IPS-20b (cell line): ENCODE results near the gene MMP17.
"Not testable (repeated sequence)": the region's sequence is repeated elsewhere in the genome, so short reads cannot be mapped to it uniquely, and the experiment has no call there.

Experiments used
- H3K27ac ChIP-seq: one replicate; pipeline ENCODE4 v1.5.1; 2013; ENCODE audit warnings: low read length
- H3K27me3 ChIP-seq: 2 replicates; pipeline ENCODE4 v1.6.1; 2013; ENCODE audit warnings: mild to moderate bottlenecking, low read length, inconsistent platforms; ENCODE audit not compliant: insufficient read depth
- H3K36me3 ChIP-seq: 2 replicates; pipeline ENCODE4 v1.6.1; 2013; ENCODE audit warnings: low read depth, mild to moderate bottlenecking, inconsistent platforms, low read length, moderate library complexity; ENCODE audit not compliant: insufficient read depth
- H3K4me1 ChIP-seq: 2 replicates; pipeline ENCODE4 v1.6.1; 2013; ENCODE audit warnings: mild to moderate bottlenecking, control low read depth, inconsistent platforms, low read length, moderate library complexity; ENCODE audit not compliant: insufficient read depth
- H3K4me3 ChIP-seq: 2 replicates; pipeline ENCODE4 v1.5.1; 2013; ENCODE audit warnings: mild to moderate bottlenecking, low read length, inconsistent platforms
- H3K9ac ChIP-seq: 2 replicates; pipeline ENCODE4 v1.6.1; 2013; ENCODE audit warnings: low read depth, mild to moderate bottlenecking, inconsistent platforms, low read length, moderate library complexity
- H3K9me3 ChIP-seq: 2 replicates; pipeline ENCODE4 v1.6.1; 2013; ENCODE audit warnings: mild to moderate bottlenecking, low read depth, low read length, inconsistent platforms; ENCODE audit not compliant: insufficient read depth

The MMP17 gene

GRCh38 chr12:131878436-131878835 is 50.2 kb downstream of the MMP17 start:
- H3K4me3 ChIP-seq, H3K27ac ChIP-seq, H3K36me3 ChIP-seq, H3K9ac ChIP-seq, H3K9me3 ChIP-seq, H3K27me3 ChIP-seq: not testable (repeated sequence)
- H3K4me1 ChIP-seq: peaks cover 11% of the 10 kb centered on the region

- no peak overlapping the region for H3K27ac ChIP-seq
- no peaks in the 10 kb centered on the region for H3K36me3 ChIP-seq
- H3K4me3 ChIP-seq: no peak overlapping the region
- H3K4me1 ChIP-seq: peaks cover 11% of the 10 kb centered on the region
- no peaks in the 10 kb centered on the region for H3K27me3 ChIP-seq
- H3K9me3 ChIP-seq: peaks cover 5% of the 10 kb centered on the region
- no peak overlapping the region for H3K9ac ChIP-seq
Measured at GRCh38 chr12:131882804-131883520, 54.8 kb downstream of the MMP17 start.

GRCh38 chr12:131883521-131883900 is 55.3 kb downstream of the MMP17 start:
- no peaks in the 10 kb centered on the region for H3K36me3 ChIP-seq
- no peak overlapping the region for H3K9ac ChIP-seq
- H3K4me1 ChIP-seq: peaks cover 7% of the 10 kb centered on the region
- H3K4me3 ChIP-seq: no peak overlapping the region
- peaks cover 5% of the 10 kb centered on the region for H3K9me3 ChIP-seq
- no peak overlapping the region for H3K27ac ChIP-seq
- no peaks in the 10 kb centered on the region for H3K27me3 ChIP-seq

- H3K4me3 ChIP-seq, H3K27me3 ChIP-seq, H3K4me1 ChIP-seq, H3K27ac ChIP-seq, H3K9ac ChIP-seq, H3K36me3 ChIP-seq, H3K9me3 ChIP-seq: not testable (repeated sequence)
Measured at GRCh38 chr12:131885076-131885475, 56.9 kb downstream of the MMP17 start.

GRCh38 chr12:131885543-131886057 is 57.4 kb downstream of the MMP17 start:
- Histone ChIP-seq H3K27me3 (no peaks in the 10 kb centered on the region), H3K27ac (no peak overlapping the region), H3K4me1 (peaks cover 3% of the 10 kb centered on the region; the same call in 1 of the 2 replicates), H3K4me3 (no peak overlapping the region), H3K9me3 (peaks cover 5% of the 10 kb centered on the region), H3K36me3 (no peaks in the 10 kb centered on the region), H3K9ac (no peak overlapping the region)

- H3K27ac ChIP-seq, H3K4me3 ChIP-seq, H3K9me3 ChIP-seq, H3K9ac ChIP-seq, H3K27me3 ChIP-seq, H3K36me3 ChIP-seq, H3K4me1 ChIP-seq: not testable (repeated sequence)
Measured at GRCh38 chr12:131891722-131892121, 63.5 kb downstream of the MMP17 start.

GRCh38 chr12:131892711-131893604 is 64.8 kb downstream of the MMP17 start:
- H3K27ac ChIP-seq: no peak overlapping the region
- H3K9ac ChIP-seq: no peak overlapping the region
- H3K27me3 ChIP-seq: no peaks in the 10 kb centered on the region
- no peak overlapping the region for H3K4me3 ChIP-seq
- peaks cover 14% of the 10 kb centered on the region; the same call in 1 of the 2 replicates for H3K36me3 ChIP-seq
- peaks cover 5% of the 10 kb centered on the region for H3K4me1 ChIP-seq
- no peaks in the 10 kb centered on the region for H3K9me3 ChIP-seq

- H3K4me1 ChIP-seq: peaks cover 5% of the 10 kb centered on the region
- no peak overlapping the region for H3K9ac ChIP-seq
- H3K27ac ChIP-seq: no peak overlapping the region
- H3K9me3 ChIP-seq: no peaks in the 10 kb centered on the region
- H3K27me3 ChIP-seq: no peaks in the 10 kb centered on the region
- H3K4me3 ChIP-seq: no peak overlapping the region; the same call in 1 of the 2 replicates
- H3K36me3 ChIP-seq: peaks cover 14% of the 10 kb centered on the region; the same call in 1 of the 2 replicates
Measured at GRCh38 chr12:131893605-131894312, 65.6 kb downstream of the MMP17 start.

- H3K4me3 ChIP-seq: peak within 1 kb of the TSS; percentile 78
- peaks cover 3% of the 10 kb centered on the region for H3K4me1 ChIP-seq
- no peaks in the 10 kb centered on the region for H3K9me3 ChIP-seq
- H3K27me3 ChIP-seq: no peaks in the 10 kb centered on the region
- H3K9ac ChIP-seq: peak within 1 kb of the TSS; percentile 67; the same call in 1 of the 2 replicates
- no peak within 1 kb of the TSS for H3K27ac ChIP-seq
- H3K36me3 ChIP-seq: peaks cover 14% of the 10 kb centered on the region; the same call in 1 of the 2 replicates
Measured at GRCh38 chr12:131894313-131894860, 66.2 kb downstream of the MMP17 start, which contains the start of gene ULK1. Gene ULK1 (plus strand): TSS chr12:131894622. CDS start chr12:131895002, 380 bp downstream.

GRCh38 chr12:131894981-131895639 is 66.9 kb downstream of the MMP17 start:
- Histone ChIP-seq H3K27ac (no peak overlapping the region), H3K27me3 (no peaks in the 10 kb centered on the region), H3K9me3 (no peaks in the 10 kb centered on the region), H3K9ac (peak overlapping the region; percentile 67; the same call in 1 of the 2 replicates), H3K4me1 (peaks cover 3% of the 10 kb centered on the region; the same call in 1 of the 2 replicates), H3K36me3 (peaks cover 14% of the 10 kb centered on the region; the same call in 1 of the 2 replicates), H3K4me3 (peak overlapping the region; percentile 78)
